ENCODE measurements around the gene PDSS2.
"Not testable (repeated sequence)": the region's sequence is repeated elsewhere in the genome, so short reads cannot be mapped to it uniquely, and the experiment has no call there.

PDSS2 gene

DNA sequence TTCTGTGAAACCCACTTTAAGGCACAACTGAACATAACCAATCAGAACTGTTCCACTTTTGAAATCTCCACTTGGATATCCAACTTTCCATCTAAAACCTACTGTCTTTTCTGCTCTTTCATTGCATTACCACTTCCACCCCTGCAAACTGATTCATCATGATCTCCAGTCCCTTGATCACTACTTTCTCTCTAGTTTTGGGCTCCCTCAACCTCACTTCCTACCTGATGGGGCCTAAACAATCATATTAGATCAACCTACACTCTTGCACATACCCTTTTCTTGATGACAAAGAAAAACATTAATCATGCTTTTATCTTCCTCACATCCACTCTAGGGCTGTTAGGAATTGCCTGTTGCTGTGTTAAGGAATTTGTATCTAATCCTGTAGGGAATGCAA lies 137.6 kb downstream of the PDSS2 start:
- no peak for DNase-seq (ENCODE audit: low read depth, low spot score)

DNA sequence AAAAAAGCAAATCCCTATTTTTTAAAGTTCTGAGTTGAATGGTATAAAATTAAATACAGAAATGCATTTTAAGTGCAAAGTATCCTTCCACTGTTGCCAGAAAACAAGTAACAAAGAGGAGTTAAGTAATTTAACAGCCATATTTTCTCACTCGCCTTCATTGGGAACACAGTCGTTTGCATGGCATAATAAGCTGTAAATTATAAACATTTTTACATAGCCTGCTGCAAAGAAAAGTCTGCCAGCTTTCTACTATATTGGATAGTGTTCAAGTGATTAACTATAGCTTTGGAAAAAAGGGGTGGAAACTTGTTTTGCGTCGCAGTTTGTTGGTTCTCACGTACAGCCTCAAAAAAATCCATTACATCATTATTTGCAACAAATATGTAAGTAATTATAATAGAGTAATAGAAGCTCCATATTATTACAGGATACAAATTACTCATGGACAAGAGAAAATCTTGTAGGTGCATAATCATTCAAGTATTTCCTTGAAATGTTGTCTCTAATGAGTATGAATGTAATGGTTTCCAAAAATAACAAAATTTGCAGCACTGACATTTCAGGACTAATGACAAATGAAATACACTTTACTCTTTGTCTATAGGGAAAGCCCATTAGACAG lies 139.3 kb downstream of the PDSS2 start:
- DNase-seq (ENCODE audit: low read depth, low spot score), result no peak

DNA sequence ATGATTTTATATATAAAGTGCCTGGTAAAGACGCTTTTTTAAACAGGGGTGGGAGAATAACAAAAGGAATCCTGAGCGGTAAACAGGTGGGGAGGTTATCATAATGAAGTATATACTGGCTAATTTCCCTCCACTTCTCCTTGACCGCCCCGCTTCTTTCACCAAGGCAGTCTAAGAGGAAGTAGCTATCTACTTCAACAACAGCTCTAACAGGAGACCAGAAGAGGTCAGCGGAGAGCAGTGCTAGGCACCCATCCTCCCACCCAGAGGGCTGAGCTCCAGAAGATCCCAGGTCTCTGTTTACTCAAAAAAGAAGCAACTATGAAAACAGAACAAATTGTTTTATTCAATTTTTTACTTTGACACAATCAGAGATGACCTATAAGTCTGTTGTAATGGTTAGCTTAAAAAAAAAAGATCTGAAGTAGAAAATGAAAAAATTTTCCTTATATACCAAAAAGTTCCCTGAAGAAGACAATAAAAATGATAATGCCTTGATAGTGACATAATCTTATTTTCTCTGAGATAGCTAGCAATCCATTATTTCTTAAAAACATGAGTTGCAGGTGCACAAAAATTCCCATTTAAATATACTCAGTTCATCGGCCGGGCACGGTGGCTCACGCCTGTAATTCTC lies 141.1 kb downstream of the PDSS2 start:
- DNase-seq (ENCODE audit: low read depth, low spot score), result peak; percentile 10

DNA sequence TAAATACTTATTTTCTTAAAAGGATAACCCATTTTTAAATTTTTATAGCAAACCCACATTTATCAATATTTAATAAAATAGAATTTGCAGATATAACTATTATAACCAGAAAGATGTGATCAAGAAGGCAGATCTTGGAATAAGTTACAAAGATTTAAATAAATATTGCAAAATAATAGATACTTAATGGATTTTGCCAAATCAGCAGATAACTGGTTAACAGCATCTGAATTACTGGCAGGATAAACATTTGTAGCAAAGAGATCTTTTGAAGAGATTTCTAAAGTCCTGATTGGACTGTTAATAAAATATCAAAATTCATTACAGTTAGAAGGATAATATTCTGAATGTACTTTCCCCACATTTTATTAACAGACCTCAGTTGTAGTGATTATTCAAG lies 144.2 kb downstream of the PDSS2 start:
- DNase-seq (ENCODE audit: low read depth, low spot score), result no peak

DNA sequence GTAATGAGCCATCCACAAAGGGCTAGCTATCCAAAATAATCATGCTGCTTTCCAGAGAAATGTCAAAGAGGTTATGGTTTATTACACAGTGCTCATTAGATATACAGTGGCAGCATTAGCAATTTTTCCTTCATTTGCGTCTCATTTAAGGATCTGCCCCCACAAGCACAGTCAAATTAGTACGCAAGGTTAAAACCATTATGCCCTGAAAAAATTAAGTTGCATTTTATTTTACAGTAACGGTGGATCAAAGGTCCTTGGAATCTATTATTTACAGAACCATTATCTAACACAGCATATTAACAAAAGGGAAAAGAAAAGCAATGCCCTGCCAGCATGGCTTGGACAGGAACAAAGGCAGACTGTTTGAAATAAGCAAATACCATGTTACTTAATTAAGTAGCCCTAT lies 144.8 kb downstream of the PDSS2 start:
- DNase-seq (ENCODE audit: low read depth, low spot score), result no peak

DNA sequence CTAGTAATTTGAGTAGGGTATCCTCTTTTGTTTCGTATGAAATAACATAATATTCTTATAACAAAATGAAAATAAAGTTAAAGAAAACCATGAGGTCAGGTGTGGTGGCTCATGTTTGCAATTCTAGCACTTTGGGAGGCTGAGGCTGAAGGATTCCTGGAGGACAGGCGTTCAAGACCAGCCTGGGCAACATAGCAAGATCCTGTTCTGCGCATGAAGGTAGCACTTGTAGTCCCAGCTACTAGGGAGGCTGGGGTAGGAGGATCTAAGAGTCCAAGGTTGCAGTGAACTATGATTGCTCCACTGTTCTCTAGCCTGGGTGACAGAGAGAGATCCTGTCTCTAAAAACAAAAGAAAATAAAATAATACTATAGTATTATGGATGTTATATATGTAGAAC lies 145.6 kb downstream of the PDSS2 start:
- DNase-seq (ENCODE audit: low read depth, low spot score), result no peak

DNA sequence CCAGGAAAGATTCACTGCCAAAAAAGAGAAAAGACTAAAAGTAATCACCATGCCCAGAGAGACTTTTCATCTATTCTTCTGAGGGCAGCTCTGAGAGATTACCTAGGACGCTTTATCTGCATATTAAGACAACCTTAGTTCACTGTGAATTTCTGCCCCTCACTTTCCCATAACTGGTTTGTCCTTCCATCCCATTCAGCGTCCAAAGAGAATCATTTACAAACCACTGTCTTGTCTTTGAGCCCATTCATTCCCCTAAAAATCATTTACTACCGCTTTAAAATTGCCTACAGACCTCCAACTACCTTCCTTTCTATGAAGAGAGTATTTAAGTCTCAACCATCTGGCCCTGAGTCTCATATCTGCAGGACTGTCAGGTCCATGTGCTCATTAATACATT lies 149.0 kb downstream of the PDSS2 start:
- no peak for DNase-seq (ENCODE audit: low read depth, low spot score)

DNA sequence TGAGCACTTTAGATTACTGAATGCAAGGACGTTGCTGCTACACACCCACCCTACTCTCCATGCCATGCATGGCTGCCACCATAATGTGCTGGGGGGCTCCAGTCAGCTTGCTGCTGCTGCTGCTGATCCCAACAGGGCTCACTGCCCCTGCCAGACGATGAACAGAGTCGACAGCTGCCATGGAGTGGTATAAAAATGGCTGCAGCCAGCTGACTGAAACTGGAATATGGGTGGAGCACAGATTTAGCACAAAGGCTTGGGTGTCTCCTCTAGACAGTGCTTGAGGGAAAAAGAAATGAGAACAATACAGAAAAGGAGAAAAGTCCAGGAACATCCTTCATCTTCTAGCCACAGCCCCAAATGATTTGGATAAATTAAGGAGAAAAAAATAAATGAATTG lies 150.7 kb downstream of the PDSS2 start:
- DNase-seq (ENCODE audit: low read depth, low spot score), result no peak

DNA sequence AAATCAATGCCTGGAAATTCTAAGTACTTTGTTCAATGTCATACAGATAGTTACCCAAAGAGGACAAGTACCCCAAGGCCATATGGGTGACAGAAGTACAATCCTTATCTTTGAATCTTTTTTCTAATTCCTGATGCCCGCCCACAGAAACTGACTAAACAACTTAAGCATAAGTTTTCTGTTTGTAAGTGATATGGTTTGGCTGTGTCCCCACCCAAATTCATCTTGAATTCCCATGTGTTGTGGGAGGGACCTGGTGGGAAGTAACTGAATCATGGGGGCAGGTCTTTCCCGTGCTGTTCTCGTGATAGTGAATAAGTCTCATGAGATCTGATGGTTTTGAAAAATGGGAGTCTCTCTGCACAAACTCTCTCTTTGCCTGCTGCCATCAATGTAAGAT lies 153.4 kb downstream of the PDSS2 start:
- not testable (repeated sequence) for DNase-seq (ENCODE audit: low read depth, low spot score)

DNA sequence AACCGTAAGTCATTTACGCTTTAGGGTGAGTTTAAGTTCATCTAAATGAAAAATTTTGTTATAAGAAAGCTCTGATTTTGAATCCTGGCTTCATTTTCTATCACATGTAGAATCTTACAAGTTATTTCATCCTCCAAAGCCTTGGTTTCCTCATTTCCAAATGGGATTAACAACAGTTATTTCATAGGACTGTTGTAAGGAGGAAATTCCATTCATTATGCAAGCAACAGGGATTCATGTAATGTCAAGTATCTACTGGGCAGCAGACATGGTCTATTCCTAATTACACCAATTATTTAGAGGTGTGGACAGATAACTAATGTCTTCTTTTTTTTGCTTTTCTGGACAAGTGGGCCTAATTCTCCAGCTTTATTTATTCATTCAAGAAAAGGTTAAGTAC lies 154.0 kb downstream of the PDSS2 start:
- no peak for DNase-seq (ENCODE audit: low read depth, low spot score)

DNA sequence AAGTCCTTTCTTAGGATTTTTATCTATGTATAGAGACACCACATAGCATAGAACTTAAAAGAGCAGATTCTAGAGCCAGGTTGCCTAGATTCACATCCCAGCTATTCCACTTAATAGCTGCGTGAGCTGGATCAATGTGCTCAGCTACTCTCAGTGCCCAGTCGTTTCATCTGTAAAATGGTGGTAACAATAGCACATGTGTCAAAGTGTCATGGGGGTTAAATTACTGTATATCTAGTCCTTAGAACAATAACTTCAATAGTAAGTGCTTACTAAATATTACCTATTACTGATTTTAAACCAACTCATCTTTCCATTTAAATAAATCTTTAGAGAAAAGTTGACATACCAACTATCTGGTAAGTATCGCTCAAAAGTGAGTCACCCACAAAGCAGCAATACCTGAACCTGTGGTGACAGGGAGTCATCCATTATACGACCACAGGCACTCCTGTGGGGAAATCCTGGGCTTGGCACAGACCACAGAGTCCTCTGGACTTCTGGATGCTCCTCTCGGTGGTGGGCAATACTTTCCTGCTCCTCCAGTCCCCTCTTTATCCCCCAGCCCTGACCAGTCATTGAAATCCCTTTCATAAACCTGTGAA lies 154.8 kb downstream of the PDSS2 start:
- no peak for DNase-seq (ENCODE audit: low read depth, low spot score)

DNA sequence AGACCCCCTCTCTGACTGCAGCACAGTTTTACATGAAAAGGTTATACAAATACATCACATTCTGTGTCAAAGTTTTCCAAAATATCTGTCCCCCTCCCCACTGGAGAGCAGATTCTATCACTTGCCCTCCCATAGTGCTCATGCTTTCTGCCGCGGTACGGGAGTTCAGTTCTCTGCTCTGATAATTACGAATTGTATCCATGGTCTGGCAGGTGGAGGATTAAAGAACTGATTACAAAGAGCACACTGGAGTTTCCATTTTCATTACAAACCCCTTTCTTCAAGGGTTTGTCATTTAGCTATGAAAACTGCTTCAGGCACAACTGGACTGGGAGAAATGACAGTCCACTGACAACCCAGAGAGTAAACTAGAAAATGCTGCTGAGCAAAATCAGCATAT lies 166.0 kb downstream of the PDSS2 start:
- no peak for DNase-seq (ENCODE audit: low read depth, low spot score)

DNA sequence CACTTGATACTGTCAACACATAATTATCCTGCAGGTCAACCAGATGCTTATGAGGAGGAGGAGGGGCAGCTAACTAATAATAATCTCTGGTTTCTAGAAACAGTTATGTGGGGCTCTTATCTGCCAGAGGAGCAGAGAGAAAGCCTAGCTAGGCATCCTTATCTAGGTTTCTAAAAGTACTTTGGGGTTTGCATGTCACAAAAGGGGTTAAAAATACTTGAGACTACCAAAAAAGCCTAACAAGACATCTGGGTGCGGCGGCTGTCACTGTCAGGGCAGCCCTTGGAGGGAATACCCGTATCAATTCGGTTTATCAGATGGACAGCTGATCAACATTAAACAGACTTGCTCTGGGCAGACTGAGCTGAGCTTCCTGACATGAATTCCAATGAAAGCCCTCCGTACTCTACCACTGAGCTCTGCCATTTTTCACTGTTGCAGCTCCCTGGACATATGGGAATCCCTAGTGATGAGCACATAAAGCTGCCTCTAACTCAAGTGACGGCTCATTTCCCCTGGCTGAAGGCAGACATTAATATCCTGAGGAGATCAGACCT lies 166.6 kb downstream of the PDSS2 start:
- DNase-seq (ENCODE audit: low read depth, low spot score), result no peak

DNA sequence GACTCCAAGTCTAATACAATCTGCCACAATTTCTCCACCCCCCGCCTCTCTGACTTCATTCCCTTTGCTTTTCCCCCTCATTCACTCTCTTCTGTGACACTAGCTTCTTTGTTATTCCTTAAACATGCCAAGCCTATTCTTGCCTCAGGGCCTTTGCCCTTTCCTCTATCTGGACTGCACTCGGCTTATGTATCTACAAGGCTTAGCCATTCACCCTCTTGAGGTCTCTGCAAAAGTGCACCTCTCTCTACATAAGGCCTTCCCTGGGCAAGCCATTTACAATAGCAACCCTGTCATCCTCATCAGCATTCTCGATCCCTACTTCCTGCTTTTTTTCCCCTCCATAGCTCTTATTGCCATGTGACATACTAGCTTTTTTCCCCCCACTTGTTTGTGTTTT lies 168.9 kb downstream of the PDSS2 start:
- no peak for DNase-seq (ENCODE audit: low read depth, low spot score)

DNA sequence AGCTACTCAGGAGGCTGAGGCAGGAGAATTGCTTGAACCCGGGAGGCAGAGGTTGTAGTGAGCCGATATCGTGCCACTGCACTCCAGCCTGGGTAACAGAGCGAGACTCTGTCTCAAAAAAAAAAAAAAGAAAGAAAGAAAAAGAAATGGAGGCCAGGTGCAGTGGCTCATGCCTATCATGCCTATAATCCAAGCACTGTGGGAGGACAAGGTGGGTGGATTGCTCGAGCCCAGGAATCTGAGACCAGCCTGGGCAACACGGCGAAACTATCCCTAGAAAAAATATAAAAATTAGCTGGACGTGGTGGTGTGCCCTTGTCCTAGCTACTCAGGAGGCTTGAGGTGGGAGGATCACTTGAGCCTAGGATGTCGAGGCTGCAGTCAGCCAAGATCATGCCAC lies 170.1 kb downstream of the PDSS2 start:
- DNase-seq (ENCODE audit: low read depth, low spot score), result not testable (repeated sequence)

DNA sequence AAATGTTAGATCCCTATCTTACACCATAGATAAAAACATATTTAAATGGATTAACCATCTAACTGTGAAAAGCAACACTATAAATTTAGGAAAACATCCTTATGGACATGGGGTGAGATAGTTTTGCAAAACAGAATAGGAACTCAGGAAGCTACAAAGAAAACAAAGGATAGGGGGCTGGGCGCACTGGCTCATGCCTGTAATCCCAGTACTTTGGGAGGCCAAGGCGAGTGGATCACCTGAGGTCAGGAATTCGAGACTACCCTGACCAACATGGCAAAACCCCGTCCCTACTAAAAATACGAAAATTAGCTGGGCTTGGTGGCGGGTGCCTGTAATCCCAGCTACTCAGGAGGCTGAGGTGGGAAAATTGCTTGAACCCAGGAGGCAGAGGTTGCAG lies 173.7 kb downstream of the PDSS2 start:
- not testable (repeated sequence) for DNase-seq (ENCODE audit: low read depth, low spot score)

DNA sequence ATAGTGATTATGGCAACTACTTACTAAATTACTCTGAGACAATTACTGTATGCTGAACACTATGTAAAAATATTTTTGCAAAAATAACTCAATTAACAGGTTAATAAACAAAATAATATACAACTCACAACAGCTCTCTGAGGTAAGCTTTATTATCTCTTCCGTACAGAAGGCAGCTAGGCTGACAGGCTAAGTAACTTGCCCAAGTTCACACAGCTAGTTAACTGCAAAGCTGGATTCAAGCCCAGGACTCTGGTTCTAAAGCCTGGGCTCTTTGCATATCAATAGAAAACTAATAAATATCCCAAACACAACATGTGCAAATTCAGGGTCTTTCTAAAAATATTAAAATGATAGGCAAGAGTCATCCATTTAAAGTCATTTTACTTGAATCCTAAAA lies 174.6 kb downstream of the PDSS2 start:
- no peak for DNase-seq (ENCODE audit: low read depth, low spot score)

DNA sequence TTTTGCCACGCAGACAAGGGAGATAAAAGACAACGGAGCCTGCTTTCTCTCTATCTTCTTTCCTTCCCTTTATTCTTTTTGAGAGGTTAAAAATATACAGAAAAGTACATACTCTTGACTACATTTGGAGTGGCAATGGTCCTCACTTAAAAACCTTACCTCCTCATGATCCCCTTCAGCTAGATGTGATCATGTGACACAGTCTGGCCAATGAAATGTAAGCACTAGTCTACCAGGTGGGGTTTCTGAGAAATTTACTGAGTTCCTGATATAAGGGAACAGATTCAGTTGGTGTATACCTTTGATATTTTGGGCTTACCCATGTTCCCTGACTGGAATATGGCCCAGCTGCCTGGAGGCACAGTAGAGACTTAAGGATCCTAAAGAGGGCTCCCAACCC lies 178.6 kb downstream of the PDSS2 start:
- DNase-seq (ENCODE audit: low read depth, low spot score), result no peak

DNA sequence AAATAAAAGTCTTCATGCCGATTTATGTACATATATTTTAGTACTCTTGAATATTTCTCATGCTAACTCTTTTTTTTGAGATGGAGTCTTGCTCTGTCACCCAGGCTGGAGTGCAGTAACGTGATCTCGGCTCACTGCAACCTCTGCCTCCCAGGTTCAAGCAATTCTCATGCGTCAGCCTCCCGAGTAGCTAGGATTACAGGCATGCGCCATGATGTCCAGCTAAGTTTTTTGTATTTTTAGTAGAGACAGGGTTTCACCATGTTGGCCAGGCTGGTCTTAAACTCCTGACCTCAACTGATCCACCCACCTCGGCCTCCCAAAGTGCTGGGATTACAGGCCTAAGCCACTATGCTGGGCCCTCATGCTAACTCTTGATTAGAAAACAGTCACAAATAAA lies 179.4 kb downstream of the PDSS2 start:
- not testable (repeated sequence) for DNase-seq (ENCODE audit: low read depth, low spot score)

DNA sequence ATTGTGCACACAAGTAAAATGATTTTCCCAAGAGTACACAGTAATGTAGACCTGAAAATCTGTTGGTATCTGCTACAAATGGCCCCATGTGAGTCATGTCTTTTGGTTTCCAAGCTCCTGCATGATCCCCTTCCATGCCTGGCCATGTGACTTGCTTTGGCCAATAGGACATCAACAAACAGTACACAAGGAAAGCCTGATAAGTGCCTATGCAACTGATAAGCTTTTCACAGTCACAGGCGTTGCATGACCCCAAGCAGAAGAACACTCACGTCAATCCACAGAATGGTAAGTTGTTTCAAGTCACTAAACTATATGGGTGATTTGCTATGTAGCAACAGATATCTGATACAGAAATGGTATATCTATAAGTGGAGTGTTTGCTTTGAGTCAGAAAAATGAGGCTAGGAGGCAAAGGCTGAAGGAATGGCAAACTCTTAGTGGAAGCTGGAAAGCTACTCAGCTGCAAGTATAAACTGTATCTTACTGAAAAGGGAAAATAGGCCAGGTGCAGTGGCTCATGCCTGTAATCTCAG lies 184.0 kb downstream of the PDSS2 start:
- DNase-seq (ENCODE audit: low read depth, low spot score), result no peak

DNA sequence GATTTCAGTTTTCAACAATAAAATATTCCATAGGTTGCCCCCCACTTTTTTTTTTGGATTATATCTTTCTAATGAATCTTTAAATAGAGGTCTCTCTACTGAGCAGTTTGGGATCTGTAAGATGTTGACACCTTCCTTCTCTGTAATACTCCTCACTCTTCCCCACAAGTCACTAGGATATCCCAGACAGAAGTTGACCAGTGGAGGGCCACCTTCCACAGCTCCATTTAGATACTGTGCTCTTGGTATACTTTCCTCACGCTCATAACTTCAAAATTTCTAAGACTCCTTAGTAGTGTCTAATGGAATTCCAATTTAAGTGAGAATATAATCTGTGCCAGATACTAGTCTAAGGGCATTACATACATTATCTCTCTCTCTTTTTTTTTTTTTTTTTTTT lies 185.1 kb downstream of the PDSS2 start:
- DNase-seq (ENCODE audit: low read depth, low spot score), result no peak

DNA sequence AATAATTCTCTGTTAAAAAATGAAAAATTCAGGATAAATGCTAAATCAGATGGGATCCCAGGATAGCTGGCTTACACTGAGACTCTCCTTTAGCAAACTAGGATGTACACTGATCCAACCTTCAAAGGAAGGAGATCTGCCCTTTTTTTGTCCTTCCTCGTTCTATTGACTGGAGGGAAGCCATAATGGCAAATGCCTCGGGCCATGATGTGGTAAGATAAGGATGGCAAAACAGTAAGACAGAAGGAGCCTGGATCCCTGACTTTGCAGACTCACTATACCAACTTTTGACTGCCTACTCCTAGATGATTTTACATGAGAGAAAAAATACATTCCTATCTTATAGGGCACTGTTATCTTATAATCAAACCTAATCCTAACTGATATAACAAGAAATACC lies 187.1 kb downstream of the PDSS2 start:
- no peak for DNase-seq (ENCODE audit: low read depth, low spot score)

Data from smooth muscle cell of the brain vasculature (primary cell).